Sigmoid colon (tissue), 4 donors: ENCODE measurements around the gene MEF2B.

Source experiments
- EP300 ChIP-seq, 4 donors: sonication (generic); formaldehyde crosslinking; IDR thresholded peaks; one replicate each; pipeline ENCODE4 v1.6.1; 2017; ENCODE audit warnings: antibody characterized with exemption in 4 of 4
- POLR2A ChIP-seq, 2 donors: fragments of 450-650 bp; IDR thresholded peaks; one replicate each; pipeline ENCODE4 v1.6.1; 2016; ENCODE audit warnings: antibody characterized with exemption in 2 of 2, mild to moderate bottlenecking in 2 of 2, moderate library complexity in 2 of 2
- POLR2AphosphoS5 ChIP-seq, 4 donors: sonication (generic); formaldehyde crosslinking; IDR thresholded peaks; one replicate each; pipeline ENCODE4 v1.6.1; 2017; ENCODE audit warnings: antibody characterized with exemption in 4 of 4
- TF ChIP-seq, protein P1 (sequence below), 4 experiments: fragments of 450-650 bp in 3 of 4; fragments of 200-600 bp in 1 of 4; IDR thresholded peaks; one replicate each; pipeline ENCODE4 v1.5.1; 2016 to 2019; ENCODE audit warnings: antibody characterized with exemption in 4 of 4, mild to moderate bottlenecking in 3 of 4, moderate library complexity in 2 of 4

DNA sequence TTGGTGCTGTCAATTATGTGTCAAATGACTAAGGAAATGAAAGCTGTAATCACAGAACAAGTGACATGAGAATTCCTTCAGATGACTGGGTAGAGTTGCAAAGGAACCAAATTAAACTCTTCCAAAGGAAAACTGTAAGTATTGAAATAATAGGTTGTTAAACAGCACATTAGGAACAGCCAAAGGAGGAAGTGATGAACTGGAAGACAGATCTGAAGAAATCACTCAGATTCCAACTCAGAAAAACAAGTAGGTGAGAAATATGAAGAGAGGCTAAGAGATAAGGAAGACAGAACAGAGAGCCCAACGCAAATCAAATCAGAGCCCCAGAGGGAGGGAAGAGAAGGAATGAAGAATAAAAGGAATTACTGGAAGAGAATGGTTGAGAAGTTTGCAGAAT, 47.2 kb downstream of the MEF2B start:
- TF ChIP-seq POLR2AphosphoS5 (IDR thresholded peaks at IDR 0.05) = no peak
- TF ChIP-seq, protein P1, sequence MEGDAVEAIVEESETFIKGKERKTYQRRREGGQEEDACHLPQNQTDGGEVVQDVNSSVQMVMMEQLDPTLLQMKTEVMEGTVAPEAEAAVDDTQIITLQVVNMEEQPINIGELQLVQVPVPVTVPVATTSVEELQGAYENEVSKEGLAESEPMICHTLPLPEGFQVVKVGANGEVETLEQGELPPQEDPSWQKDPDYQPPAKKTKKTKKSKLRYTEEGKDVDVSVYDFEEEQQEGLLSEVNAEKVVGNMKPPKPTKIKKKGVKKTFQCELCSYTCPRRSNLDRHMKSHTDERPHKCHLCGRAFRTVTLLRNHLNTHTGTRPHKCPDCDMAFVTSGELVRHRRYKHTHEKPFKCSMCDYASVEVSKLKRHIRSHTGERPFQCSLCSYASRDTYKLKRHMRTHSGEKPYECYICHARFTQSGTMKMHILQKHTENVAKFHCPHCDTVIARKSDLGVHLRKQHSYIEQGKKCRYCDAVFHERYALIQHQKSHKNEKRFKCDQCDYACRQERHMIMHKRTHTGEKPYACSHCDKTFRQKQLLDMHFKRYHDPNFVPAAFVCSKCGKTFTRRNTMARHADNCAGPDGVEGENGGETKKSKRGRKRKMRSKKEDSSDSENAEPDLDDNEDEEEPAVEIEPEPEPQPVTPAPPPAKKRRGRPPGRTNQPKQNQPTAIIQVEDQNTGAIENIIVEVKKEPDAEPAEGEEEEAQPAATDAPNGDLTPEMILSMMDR (IDR thresholded peaks at IDR 0.05) = no peak
- TF ChIP-seq EP300 (IDR thresholded peaks at IDR 0.05) = no peak
- TF ChIP-seq POLR2A (IDR thresholded peaks at IDR 0.05) = no peak
